HG03095 (cell line): Measurements from ENCODE around the gene ADAMTSL1.

ENCODE experiments used
- ATAC-seq: cut with Tn5 transposase; IDR thresholded peaks from one replicate; pipeline ENCODE4 v1.9.1; 2021; ENCODE audit warnings: moderate library complexity; ENCODE audit not compliant: unreplicated experiment

Gene ADAMTSL1

DNA sequence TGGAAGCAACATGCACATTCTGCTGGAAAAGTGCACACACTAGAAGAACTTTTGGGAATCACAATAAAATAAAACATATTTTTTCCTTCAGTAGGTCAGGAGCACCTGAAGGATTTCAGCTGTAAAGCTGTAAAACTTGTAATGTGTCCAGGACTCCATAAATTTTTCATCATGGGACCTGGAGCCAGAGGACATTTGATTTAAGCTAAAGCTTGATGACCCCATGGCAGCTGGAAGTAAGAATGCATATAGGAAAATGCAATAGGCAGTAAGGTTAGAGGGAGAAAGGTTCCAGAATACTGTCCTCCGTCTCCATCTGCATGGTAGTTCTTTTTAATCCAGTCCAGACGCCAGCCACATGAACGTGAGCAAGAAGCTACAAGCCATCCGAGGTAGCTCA is 166.0 kb downstream of the ADAMTSL1 start:
- no peak for ATAC-seq

DNA sequence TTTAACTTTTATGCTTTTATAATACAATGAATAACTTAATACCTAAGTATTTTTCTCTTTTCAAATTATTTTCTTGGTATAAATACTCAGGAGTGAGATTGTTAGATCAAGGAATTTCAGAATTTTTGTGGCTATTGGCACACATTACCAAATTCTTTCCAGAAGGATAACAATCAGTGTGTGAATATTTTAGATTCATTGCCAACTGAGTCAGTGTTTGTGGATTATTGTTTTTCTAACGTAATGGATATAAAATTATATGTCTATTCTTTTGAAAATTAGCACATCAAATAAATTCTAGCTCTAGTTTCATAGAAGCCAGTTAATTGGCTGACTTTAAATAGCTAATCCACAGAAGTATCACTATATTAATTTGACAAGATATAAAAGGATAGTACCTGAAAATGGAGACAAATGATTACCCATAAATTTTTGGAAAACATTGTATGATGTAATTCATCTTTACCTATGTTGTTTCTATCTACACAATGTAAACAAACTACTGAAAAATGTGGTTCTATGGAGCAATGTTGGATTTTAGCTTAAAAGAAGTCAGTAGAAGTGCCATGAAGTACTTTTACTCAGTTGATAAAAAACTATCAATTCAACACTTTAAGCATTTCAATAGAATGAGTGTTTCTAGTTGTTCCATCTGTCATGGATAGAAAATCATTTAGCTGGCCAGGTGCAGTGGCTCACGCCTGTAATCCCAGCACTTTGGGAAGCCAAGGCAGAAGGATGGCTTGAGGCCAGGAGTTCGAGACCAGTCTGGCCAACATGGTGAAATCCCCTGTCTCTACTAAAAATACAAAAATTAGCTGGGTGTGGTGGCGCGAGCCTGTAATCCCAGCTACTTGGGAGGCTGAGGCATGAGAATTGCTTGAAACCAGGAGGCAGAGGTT is 185.1 kb downstream of the ADAMTSL1 start:
- ATAC-seq, result no peak

DNA sequence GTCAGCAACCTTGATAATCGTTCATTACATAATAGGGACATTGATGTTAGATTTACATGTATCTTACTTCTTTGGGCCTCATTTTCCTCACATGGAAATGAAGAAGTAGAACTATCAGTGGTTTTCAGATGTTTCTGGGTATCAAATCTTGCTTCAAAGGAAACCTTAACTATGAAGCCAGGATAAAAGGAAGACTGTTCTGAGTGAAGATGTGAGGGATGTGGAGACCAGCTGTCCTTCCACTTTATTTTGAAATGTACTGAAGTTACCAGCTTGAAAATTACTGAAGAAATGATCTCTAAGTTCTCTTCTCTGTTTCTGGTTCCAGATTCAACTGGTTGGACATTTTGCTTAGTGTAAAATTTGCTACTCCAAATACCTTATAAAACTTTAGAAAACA is 186.0 kb downstream of the ADAMTSL1 start:
- no peak for ATAC-seq

DNA sequence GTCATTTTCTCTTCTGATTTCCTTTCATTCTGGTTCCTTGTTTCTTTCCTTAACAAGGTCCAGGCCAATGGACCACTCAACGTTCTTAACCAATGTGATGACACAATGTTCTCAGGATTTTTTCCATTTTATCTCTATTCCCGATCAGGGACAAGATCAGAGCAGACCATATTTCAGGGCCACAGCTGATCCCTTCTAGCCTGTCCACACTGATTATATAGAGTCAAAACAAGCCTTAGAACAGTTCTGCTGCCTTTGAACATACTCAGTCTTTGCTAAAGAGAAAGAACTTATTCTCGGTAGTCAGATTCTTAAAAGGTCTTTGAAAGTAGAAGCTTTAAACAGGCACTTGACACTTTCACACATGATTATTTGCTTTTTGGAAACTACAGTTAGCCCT is 188.4 kb downstream of the ADAMTSL1 start:
- no peak for ATAC-seq

DNA sequence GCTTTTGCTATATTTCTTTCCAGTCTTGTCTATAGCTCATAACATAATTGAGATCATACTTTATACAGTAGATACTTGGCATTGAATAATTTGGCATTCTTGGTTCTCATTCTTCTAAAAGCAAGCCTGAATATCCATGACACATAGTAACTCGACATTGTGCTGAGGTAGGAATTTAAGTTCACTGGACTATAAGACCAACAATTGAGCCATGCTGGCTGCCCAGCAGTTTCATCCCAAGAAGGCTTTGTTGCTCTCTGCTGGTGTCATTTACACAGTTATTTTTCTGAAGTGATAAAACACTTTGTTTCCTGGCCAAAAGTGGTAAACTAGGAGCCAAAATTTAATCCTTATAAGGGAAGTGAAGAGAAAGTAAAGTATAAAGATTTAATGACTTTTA is 192.0 kb downstream of the ADAMTSL1 start:
- ATAC-seq, result no peak

DNA sequence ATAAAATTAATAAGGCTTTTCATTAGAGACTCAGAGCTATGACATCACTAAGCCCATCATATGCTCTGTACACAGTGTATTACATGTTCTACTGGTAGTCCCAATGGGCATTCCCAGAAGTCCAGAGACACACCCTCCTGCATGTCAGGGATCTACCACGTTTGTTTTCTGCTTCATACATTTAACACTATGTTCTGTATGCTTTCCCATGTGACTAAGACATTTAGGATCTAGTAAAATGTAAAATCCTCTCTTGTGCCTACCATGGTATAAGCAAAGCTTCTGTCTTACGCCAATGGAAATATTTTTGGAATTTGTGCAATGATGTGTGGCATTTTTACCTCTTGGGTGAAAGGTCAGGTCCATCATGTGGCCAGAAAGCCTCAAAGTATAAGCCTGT is 192.4 kb downstream of the ADAMTSL1 start:
- ATAC-seq, result no peak

DNA sequence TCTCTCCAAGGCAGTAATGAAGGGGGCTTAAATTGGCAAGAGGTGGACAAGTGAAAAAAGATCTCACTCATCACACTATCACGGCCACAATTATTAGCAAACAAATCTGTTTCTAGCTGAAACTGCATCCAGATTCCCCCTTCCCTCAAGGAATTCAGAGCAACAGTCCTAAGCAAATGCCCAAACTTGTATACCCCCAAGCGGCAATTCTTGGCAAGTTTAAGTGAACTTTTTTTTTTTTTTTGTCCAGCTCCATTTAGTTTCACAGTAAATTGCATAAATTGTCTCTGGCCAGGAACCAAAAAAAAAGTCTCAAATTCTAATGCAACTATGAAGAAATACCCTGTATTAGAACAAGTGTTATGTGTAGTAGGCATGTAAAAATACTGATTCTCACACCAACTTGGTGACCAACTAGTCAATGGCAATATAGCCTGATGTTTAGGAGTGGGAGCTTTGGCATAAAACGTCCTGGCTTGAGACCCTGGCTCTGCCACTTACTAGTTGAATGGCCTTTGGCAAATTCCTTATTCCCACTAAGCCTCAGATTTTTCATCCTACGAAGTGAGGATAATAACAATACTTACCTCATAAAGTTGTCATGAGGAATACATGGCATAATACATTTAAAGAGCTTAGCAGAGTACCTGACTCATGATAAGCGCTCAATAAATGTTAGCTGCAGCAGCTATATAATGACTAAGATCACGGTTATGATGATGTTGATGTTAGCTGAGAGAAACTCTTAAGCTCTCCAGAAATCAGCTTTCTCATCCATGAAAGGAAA is 193.2 kb downstream of the ADAMTSL1 start:
- no peak for ATAC-seq

DNA sequence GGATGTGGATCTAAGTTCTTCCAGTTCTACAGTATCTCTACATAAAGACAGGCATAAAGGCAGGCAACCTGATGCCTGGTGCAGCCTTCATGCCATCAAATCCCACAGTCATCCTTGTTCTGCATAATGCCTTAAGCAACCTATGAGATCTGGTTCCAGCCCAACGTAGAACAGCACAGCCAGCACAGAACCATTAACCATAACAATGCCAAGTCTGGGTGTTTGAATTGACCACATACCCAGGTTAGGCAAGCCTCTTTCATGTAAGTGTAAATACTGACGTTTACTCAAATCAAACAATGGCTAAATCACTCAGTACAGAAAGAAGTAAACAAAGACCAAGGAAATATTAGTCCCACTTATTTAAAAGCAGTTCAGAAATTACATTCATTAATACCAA is 195.0 kb downstream of the ADAMTSL1 start:
- ATAC-seq, result no peak

DNA sequence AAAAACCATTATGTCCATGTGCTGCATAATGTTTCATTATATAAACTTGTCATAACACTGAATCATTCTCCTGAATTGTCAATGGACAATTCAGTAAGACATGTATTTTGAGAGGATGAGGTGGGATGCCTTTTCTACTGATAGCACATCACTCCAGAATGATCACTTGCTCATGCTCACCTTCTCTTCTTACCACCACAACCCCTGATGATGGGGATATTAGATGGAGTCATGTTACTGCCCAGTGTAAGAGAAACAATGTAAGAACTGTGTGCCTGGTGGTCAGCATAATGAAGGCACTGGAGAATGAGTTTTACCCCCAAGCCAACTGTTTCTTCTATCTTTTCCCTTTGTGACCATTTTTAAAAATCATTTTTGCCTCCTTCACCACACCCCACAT is 198.8 kb downstream of the ADAMTSL1 start:
- ATAC-seq, result no peak

DNA sequence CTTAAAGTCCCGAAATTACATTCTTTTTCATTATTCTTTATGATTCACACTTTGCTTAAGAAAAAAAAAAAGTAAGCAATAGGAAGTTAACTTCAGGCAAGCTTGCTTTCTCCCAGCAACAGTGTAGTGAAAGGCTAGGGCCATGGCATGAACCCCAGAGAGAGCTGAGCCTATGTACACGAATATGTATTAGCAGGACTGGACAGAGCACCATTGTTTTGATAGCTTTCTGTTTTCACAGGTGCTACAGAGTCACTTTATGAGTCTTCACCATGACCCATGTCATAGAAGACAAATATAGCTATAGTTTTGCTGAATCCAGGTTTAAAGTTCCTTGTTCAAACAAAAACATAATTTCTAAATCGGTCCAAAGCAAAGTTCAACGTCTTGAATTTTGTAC is 199.2 kb downstream of the ADAMTSL1 start:
- no peak for ATAC-seq

DNA sequence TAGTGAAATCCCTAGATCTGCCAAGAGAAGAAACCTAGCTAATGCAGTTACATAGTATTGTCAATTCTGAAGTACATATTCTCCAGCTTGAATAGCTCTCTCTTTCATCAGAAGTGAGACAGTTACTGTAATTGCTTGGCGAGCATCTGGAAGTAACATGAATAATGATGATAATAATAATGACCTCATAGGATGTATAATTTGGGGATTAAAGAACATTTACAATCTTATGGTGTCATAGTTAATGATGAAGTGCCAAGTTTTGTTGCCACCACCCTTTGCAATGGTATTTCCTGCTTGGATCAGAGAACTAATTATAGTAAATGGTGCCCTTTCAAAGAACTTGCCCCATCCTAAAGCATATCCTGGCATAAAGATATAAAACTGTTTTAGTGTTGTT is 201.4 kb downstream of the ADAMTSL1 start:
- no peak for ATAC-seq

DNA sequence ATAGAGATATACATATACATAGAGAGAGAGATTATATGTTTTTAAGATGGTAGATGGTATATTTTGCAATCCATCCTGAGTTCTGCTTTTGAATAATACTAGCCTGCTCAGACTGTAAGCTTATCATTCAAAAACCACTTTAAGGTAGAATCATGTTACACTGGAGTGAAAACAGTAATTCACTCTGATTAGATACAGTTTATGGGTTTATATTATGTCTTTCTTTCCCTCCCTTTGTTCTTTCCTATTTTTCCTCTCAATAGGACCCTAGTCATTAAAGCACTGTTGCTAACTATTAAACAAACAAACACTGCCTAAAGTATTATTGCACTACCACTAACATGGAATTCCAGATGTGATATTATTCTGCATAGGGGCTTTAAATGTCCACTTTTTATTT is 202.0 kb downstream of the ADAMTSL1 start:
- ATAC-seq, result no peak

DNA sequence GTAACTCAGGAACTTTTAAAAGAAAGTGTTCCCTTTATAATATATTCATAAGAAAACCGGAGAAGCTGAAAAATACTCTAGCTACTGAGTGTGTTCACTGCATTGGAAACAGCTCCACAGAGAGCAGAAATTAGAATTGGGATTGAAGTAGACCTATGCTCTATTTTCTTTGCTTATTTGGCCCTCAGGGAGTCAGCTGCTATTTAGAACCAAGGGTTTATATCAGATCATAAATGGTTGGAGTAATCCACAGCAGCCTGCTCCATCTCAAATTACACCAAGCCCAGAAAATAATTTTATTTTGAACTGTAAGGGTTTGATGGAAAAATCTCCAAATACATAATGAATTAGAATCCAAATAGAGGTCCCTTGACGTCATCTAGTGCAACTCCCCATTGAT is 202.6 kb downstream of the ADAMTSL1 start:
- ATAC-seq, result no peak

DNA sequence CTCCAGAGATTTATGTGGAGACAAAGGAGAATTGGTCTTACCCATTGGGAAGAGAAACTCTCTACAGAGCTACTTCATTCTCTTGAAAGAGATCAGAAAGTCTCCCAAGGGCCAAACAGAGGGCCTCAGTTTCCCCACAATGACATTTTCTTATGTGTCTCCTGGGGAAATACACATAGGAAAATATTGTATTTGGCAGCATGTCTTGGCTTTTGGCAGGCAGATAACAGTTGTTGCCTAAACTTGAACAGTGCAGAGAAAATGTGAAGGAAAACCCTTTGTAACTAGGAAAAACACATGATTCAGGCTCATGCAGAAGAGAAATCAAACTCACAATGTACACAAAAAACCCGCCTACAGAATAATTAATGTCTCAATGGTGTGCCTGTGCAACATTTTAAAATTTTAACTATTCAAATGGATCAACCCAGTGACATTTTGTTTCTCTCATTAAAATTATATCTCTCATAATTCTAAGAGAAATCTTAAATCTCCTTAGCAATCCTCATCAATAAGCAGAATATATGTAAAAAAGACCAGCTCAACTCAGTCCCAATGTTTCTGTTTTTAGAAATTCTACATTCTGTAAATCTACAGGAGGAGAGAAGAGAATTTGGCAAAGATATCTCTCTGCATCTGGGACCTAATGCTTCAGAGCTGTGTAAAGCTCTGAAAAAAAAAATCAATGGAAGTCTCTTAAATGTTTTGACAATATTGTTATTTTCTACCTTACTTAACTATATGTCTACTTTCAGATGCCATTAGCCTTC is 205.1 kb downstream of the ADAMTSL1 start:
- ATAC-seq, result no peak

DNA sequence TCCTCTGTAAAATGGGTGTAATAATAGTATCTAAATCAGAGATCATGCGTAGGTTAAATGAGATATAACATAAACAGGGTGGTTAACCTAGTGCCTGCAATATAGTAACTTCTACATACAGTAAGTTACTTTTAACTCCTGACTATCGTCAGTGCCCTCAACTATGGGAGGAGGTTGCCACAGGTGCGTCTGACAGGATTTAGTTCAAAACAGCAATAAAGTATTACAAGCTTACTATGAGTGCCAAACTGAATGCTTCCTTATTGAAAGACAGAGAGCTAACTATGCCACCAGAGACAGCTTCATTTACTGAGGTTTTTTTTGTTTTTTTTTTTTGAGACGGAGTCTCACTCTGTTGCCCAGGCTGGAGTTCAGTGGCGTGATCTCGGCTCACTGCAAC is 209.0 kb downstream of the ADAMTSL1 start:
- ATAC-seq, result no peak

DNA sequence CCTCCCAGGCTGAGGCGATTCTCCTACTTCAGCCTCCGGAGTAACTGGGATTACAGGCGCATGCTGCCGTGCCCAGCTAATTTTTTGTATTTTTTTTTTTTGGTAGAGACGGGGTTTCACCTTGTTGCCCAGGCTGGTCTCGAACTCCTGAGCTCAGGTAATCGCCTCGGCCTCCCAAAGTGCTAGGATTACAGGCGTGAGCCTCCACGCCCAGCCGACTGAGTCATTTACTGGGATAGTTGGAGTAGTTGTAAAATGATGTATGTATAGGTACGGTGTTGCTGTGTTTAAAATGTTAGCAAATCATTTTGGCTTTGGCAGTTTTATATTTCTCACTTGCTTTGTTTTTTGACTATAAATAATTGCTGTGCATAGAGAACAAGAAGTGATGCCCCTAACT is 209.4 kb downstream of the ADAMTSL1 start:
- no peak for ATAC-seq

DNA sequence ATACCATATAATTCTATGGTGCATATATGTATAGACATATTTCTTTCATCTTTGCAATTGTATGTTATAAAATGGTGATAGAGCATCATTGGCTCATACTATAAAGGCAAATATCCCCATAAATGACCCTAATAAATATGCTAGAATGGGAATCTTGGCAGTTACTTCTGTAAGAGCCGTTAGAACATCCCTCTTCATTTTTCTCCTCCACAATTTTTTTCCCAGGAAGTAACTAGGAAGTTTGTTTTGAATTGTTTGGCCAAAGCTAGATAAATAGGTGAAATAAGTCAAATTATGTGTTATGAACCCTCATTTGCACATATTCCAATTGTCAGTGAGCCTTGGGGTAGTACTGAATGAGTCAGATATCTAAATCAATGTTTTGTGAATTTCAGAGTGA is 209.9 kb downstream of the ADAMTSL1 start:
- ATAC-seq, result no peak

DNA sequence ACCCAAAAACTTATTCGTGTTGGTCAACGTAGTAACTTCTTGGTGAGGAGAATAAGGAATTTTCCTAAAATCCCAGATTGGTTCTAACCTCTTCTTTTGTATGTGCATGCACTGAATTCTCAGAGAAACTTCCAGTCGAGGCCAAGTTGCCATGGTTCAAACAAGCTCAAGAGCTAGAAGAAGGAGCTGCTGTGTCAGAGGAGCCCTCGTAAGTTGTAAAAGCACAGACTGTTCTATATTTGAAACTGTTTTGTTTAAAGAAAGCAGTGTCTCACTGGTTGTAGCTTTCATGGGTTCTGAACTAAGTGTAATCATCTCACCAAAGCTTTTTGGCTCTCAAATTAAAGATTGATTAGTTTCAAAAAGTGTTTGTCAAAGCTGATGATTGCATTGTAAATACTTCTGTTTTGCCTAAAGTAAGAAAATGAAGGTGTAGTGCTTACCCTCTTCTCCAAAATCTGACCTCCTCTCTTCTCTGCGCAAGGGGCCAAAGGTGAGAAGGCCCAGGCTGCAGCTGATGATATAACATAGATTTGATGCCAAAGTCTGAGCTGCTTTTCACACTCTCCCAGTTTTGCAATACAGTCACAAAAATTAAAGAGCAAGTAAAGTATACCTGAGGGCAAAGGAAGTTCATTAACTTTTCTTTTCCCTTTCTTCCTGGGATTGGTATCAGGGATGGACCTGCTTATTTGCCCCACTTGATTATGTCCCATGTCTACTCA is 210.8 kb downstream of the ADAMTSL1 start:
- ATAC-seq, result no peak

DNA sequence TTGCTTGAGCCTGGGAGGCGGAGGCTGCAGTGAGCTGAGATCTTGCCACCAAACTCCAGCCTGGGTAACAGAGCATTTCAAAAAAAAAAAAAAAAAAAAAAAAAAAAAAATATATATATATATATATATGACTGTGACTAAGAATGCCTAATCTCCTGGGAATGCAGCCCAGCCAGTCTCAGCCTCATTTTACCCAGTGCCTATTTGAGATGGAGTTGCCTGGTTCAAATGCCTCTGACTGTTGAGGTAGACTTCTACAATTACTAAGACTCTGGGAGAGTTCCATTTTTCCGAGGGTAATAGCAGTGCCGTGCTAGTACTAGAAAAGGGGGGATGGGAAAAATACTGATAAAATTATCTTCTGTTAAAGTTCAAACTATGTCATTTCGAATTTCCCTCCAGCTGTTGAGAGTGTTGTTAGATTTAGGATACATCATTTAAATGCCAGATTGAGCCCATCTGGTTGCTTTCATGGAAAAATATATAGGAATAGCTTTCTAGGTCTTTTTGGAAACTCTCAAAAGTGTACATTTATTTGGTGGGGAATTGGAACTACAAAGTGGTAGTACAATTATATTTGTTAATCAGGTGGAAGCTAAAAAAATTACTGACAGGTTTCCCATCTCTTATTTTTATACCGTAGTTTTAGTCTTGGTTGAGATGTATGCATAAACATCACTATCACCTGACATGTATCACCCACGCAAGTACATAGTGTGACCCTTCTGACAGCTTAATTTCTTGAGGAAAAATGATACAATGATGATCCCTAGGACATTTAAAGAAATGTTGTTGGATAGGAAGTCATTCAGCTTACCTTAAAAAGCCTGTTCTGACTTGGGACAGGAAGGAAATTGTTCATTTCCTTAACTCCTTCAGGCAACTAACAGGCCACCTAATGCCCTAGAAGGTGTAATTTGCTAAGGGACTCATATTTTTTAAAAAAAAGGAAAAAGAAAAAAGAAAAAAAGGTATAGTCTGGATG is 214.9 kb downstream of the ADAMTSL1 start:
- ATAC-seq, result no peak

DNA sequence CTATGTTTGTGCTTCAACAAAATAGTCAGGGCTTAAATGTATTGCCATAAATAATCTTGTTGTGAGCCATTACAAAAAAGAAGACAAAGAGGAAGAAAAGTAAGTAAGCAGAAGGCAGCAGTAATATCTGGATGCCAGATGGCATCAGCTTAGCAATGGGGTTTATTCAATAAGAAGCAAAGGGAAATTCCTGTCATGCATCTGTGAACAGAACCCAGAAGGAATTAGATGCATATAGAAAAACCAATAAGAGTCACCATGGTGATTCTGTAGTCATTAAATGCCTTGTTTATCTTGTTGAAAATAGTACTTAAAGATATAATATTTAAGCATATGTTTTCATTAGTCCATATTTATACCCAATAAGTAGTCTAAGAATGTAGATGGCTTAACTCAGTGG is 216.0 kb downstream of the ADAMTSL1 start:
- ATAC-seq, result no peak
